Esophagus muscularis mucosa (tissue), 4 donors: ENCODE data around the gene DPPA5. TPM values are rescaled to one million over a fixed set of nuclear protein-coding genes. Genes with fewer than 3 reads are reported as not detected.
"Not testable (repeated sequence)": the region's sequence is repeated elsewhere in the genome, so short reads cannot be mapped to it uniquely, and the experiment has no call there.

Experiments used
- DNase-seq: peaks from one replicate; pipeline ENCODE4 v3.0.0-alpha.2; 2017; ENCODE audit errors: extremely low spot score
- H3K27ac ChIP-seq, 4 donors: fragments of 200-600 bp; sonication (generic); replicated peaks in 1 of 4; 1 replicate in 3 of 4; 2 replicates in 1 of 4; pipeline ENCODE4 v1.5.1; 2016 to 2019; ENCODE audit warnings: mild to moderate bottlenecking in 1 of 4
- H3K27me3 ChIP-seq, 4 donors: fragments of 200-600 bp; sonication (generic); one replicate each; pipeline versions ENCODE4 v1.5.1 to v1.6.0; 2016 to 2019
- H3K36me3 ChIP-seq, 4 donors: fragments of 200-600 bp; sonication (generic); one replicate each; pipeline ENCODE4 v1.5.1; 2016 to 2019
- H3K4me1 ChIP-seq, 4 donors: fragments of 200-600 bp; sonication (generic); one replicate each; pipeline ENCODE4 v1.5.1; 2016 to 2019
- H3K4me3 ChIP-seq, 4 donors: fragments of 200-600 bp; sonication (generic); 1 replicate in 2 of 4; 2 replicates in 2 of 4; pipeline ENCODE4 v1.5.1; 2016 to 2019; ENCODE audit warnings: mild to moderate bottlenecking in 4 of 4, moderate library complexity in 1 of 4
- H3K9me3 ChIP-seq, 4 donors: fragments of 200-600 bp; sonication (generic); 1 replicate in 3 of 4; 2 replicates in 1 of 4; pipeline ENCODE4 v1.5.1; 2016 to 2019
- CTCF ChIP-seq, 3 experiments: fragments of 200-600 bp in 2 of 3; fragments of 450-650 bp in 1 of 3; sonication (generic) in 2 of 3; IDR thresholded peaks; one replicate each; pipeline ENCODE4 v1.5.1; 2017 to 2019; ENCODE audit warnings: antibody characterized with exemption in 3 of 3, mild to moderate bottlenecking in 2 of 3, moderate library complexity in 1 of 3
- EP300 ChIP-seq: sonication (generic); formaldehyde crosslinking; IDR thresholded peaks from one replicate; pipeline ENCODE4 v1.6.1; 2017; ENCODE audit warnings: antibody characterized with exemption
- POLR2A ChIP-seq: fragments of 450-650 bp; IDR thresholded peaks from one replicate; pipeline ENCODE4 v1.6.1; 2017; ENCODE audit warnings: antibody characterized with exemption, moderate library complexity, mild to moderate bottlenecking, low read depth
- POLR2AphosphoS5 ChIP-seq, 2 donors: sonication (generic); formaldehyde crosslinking; IDR thresholded peaks; one replicate each; pipeline ENCODE4 v1.6.1; 2017; ENCODE audit warnings: antibody characterized with exemption in 2 of 2
- WGBS: methylation state at CpG from one replicate; pipeline ENCODE4 v1.1.5; 2018; 5-methylcytosine and 5-hydroxymethylcytosine counted together
- intact Hi-C: fragments of 100-400 bp; cut with DNase I; formaldehyde crosslinking; loops from one replicate; pipeline ENCODE4 v1.15.1; 2023
- total RNA-seq, 4 donors: library from RNA; depleted of rRNA; stranded (reverse); fragments of >200 nt; gene quantifications; one replicate each; pipeline versions ENCODE4 v1.1.0 to v1.2.1, GENCODE V29; 2016

The DPPA5 gene
- total RNA-seq, 4 donors from 2014 or later = not detected

- TF ChIP-seq POLR2AphosphoS5 (IDR thresholded peaks at IDR 0.05) (no peak), EP300 (no peak), POLR2A (no peak), CTCF (IDR thresholded peaks at IDR 0.05) (no peak)
- intact Hi-C loops = no loop called here
- 34% methylated on average over 45 of the region's 61 CpGs for WGBS
- Histone ChIP-seq H3K4me1 (peaks cover 8 to 20% (median 18%) of the 10 kb centered on the region in 4 donors), H3K27me3 (peaks cover 0 to 28% (median 4%) of the 10 kb centered on the region in 4 donors), H3K9me3 (peaks cover 0 to 11% (median 8%) of the 10 kb centered on the region in 4 donors), H3K36me3 (no peaks in the 10 kb centered on the region), H3K4me3 (peak overlapping the region; percentile 31 to 47 (median 36)), H3K27ac (no peak overlapping the region)
- DNase-seq = no peak
Measured at GRCh38 chr6:73314577-73315492, 39.2 kb downstream of the DPPA5 start.

- DNase-seq, H3K9me3 ChIP-seq, intact Hi-C loops, H3K36me3 ChIP-seq: not testable (repeated sequence)
- H3K27ac ChIP-seq = peak overlapping the region; percentile 62 to 72 (median 63)
- H3K4me1 ChIP-seq = peaks cover 8 to 36% (median 30%) of the 10 kb centered on the region in 4 donors
- peak overlapping the region; percentile 63 to 69 (median 66) for H3K4me3 ChIP-seq
- 10% methylated on average over 4 of the region's 4 CpGs for WGBS
- H3K27me3 ChIP-seq = peaks cover 0 to 12% (median 4%) of the 10 kb centered on the region in 4 donors
Measured at GRCh38 chr6:73310503-73310845, 43.6 kb downstream of the DPPA5 start.

- peaks cover 0 to 7% (median 2%) of the 10 kb centered on the region in 4 donors for H3K27me3 ChIP-seq
- H3K4me1 ChIP-seq = peaks cover 8 to 32% (median 26%) of the 10 kb centered on the region in 4 donors
- peak overlapping the region; percentile 62 to 72 (median 63) for H3K27ac ChIP-seq
- intact Hi-C loops = no loop called here
- no peak for DNase-seq
- peak overlapping the region; percentile 63 to 69 (median 66) for H3K4me3 ChIP-seq
- H3K36me3 ChIP-seq = no peaks in the 10 kb centered on the region
- no peak for TF ChIP-seq EP300
- peak in 1 of 2 donors; percentile 73 for TF ChIP-seq POLR2AphosphoS5 (IDR thresholded peaks at IDR 0.05)
- peak; percentile 36 to 43 (median 42) for TF ChIP-seq CTCF (IDR thresholded peaks at IDR 0.05)
- no peaks in the 10 kb centered on the region for H3K9me3 ChIP-seq
- 3% methylated on average over 36 of the region's 59 CpGs for WGBS
Measured at GRCh38 chr6:73309785-73310502, 44.1 kb downstream of the DPPA5 start.

DNA sequence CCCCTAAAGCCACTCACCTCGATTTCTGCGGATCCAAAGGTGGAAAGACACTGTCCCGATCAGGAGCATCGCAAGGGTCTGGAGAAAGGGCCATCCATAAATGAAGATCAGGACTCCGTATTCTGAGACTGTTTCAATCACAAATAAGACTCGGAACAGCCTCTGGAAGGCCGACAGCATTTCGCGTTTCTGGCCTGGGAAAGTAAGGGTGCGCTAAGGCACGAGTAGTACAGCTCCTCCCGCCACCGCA lies 44.6 kb downstream of the DPPA5 start:
- Histone ChIP-seq H3K4me3 (peak overlapping the region; percentile 63 to 69 (median 66)), H3K27me3 (peaks cover 0 to 2% (median 0%) of the 10 kb centered on the region in 4 donors), H3K4me1 (peaks cover 8 to 27% (median 21%) of the 10 kb centered on the region in 4 donors), H3K9me3 (no peaks in the 10 kb centered on the region), H3K36me3 (no peaks in the 10 kb centered on the region), H3K27ac (peak overlapping the region; percentile 62 to 72 (median 63))
- no peak for DNase-seq
- 0% methylated on average over 8 of the region's 13 CpGs for WGBS
- TF ChIP-seq POLR2AphosphoS5 (IDR thresholded peaks at IDR 0.05) = no peak
- intact Hi-C loops = no loop called here

GRCh38 chr6:73308712-73309534 lies 45.2 kb downstream of the DPPA5 start:
- Histone ChIP-seq H3K27me3 (no peaks in the 10 kb centered on the region), H3K4me1 (peaks cover 8 to 26% (median 21%) of the 10 kb centered on the region in 4 donors), H3K36me3 (no peaks in the 10 kb centered on the region), H3K4me3 (peak overlapping the region; percentile 63 to 69 (median 66)), H3K9me3 (no peaks in the 10 kb centered on the region), H3K27ac (peak overlapping the region in 2 of 4 donors; percentile 64 to 72)
- TF ChIP-seq POLR2A = no peak
- TF ChIP-seq CTCF (IDR thresholded peaks at IDR 0.05) = no peak
- TF ChIP-seq POLR2AphosphoS5 (IDR thresholded peaks at IDR 0.05) = no peak
- TF ChIP-seq EP300 = no peak
- DNase-seq = no peak
- intact Hi-C loops = no loop called here
- 81% methylated on average over 24 of the region's 26 CpGs for WGBS

- H3K9me3 ChIP-seq, intact Hi-C loops: not testable (repeated sequence)
- WGBS = 90% methylated on average over 7 of the region's 7 CpGs
Measured at GRCh38 chr6:73303773-73304172, 50.3 kb downstream of the DPPA5 start.

More at GRCh38 chr6:73303773-73304172, 50.3 kb downstream of the DPPA5 start:
- H3K4me3 ChIP-seq, H3K27me3 ChIP-seq, H3K27ac ChIP-seq, DNase-seq, H3K36me3 ChIP-seq: not testable (repeated sequence)
- peaks cover 0 to 15% (median 10%) of the 10 kb centered on the region in 4 donors for H3K4me1 ChIP-seq
